Keratinocyte (primary cell): Measurements from ENCODE around the gene CPNE4. TPM values are rescaled to one million over a fixed set of nuclear protein-coding genes. Genes with fewer than 3 reads are reported as not detected.

Experiments
- DNase-seq: peaks from one replicate; pipeline ENCODE4 v3.0.0-alpha.2; 2011; ENCODE audit warnings: low read depth, missing footprints, low spot score
- FAIRE-seq: peaks from 2 replicates; lab custom pipeline; 2011; peaks lifted over from hg19 to GRCh38; lab: Jason Lieb, UNC
- H2AFZ ChIP-seq: 2 replicates; pipeline ENCODE4 v1.6.0; 2012; ENCODE audit warnings: low read length, control low read depth, inconsistent platforms; ENCODE audit not compliant: control insufficient read depth
- H3K27ac ChIP-seq: 2 replicates; pipeline ENCODE4 v1.5.1; 2011; ENCODE audit warnings: low read length; ENCODE audit not compliant: control insufficient read depth, insufficient read depth
- H3K27me3 ChIP-seq: 3 replicates; pipeline ENCODE4 v1.6.0; 2011; ENCODE audit warnings: low read length; ENCODE audit not compliant: control insufficient read depth, insufficient read depth; ENCODE audit errors: extremely low read depth
- H3K36me3 ChIP-seq, 2 experiments: 2 replicates in 1 of 2; 3 replicates in 1 of 2; pipeline ENCODE4 v1.5.1; 2011; ENCODE audit warnings: low read length in 2 of 2, mild to moderate bottlenecking in 1 of 2; ENCODE audit not compliant: control insufficient read depth in 2 of 2, insufficient read depth in 2 of 2; ENCODE audit errors: extremely low read depth in 1 of 2
- H3K4me1 ChIP-seq: 3 replicates; pipeline ENCODE4 v1.5.1; 2011; ENCODE audit warnings: low read length; ENCODE audit not compliant: control insufficient read depth, insufficient read depth; ENCODE audit errors: extremely low read depth
- H3K4me2 ChIP-seq: 3 replicates; pipeline ENCODE4 v1.6.0; 2011; ENCODE audit warnings: low read depth, low read length; ENCODE audit not compliant: control insufficient read depth, insufficient read depth; ENCODE audit errors: extremely low read depth
- H3K4me3 ChIP-seq, 3 experiments: fragments of 200-600 bp in 1 of 3; sonication (generic) in 1 of 3; 2 replicates in 2 of 3; 3 replicates in 1 of 3; pipeline ENCODE4 v1.5.1; 2011 to 2016; ENCODE audit warnings: low read length in 3 of 3, mild to moderate bottlenecking in 3 of 3, control low read depth in 2 of 3, inconsistent platforms in 1 of 3, low read depth in 1 of 3, mixed read lengths in 1 of 3, mixed run types in 1 of 3, moderate library complexity in 1 of 3; ENCODE audit not compliant: control insufficient read depth in 2 of 3, insufficient read depth in 2 of 3; ENCODE audit errors: extremely low read depth in 1 of 3
- H3K79me2 ChIP-seq: 2 replicates; pipeline ENCODE4 v1.6.0; 2012; ENCODE audit warnings: low read length; ENCODE audit not compliant: control insufficient read depth, insufficient read depth
- H3K9ac ChIP-seq: 3 replicates; pipeline ENCODE4 v1.6.0; 2011; ENCODE audit warnings: low read length; ENCODE audit not compliant: control insufficient read depth, insufficient read depth; ENCODE audit errors: extremely low read depth
- H3K9me1 ChIP-seq: 3 replicates; pipeline ENCODE4 v1.6.0; 2011; ENCODE audit warnings: low read length; ENCODE audit not compliant: control insufficient read depth, insufficient read depth; ENCODE audit errors: extremely low read depth
- H3K9me3 ChIP-seq: 2 replicates; pipeline ENCODE4 v1.5.1; 2012; ENCODE audit warnings: low read depth, low read length; ENCODE audit not compliant: control insufficient read depth
- H4K20me1 ChIP-seq: 3 replicates; pipeline ENCODE4 v1.6.0; 2011; ENCODE audit warnings: low read length; ENCODE audit not compliant: control insufficient read depth, insufficient read depth; ENCODE audit errors: extremely low read depth
- EZH2 ChIP-seq: IDR thresholded peaks from one replicate; pipeline ENCODE4 v1.6.1; 2012; ENCODE audit warnings: inconsistent platforms, mild to moderate bottlenecking, low read length, moderate library complexity
- dilution Hi-C: fragments of 300-500 bp; cut with MboI; formaldehyde crosslinking; loops from one replicate; pipeline ENCODE4 v1.7.0; 2020; ENCODE audit warnings: low sequenced_read_pairs; ENCODE audit not compliant: extremely low pct_ligation_motif_present
- polyA plus RNA-seq, 5 experiments: library from polyadenylated mRNA; depleted of rRNA in 3 of 5; stranded (reverse) in 3 of 5; stranded (forward) in 1 of 5; unstranded in 1 of 5; fragments of >200 nt; gene quantifications; 1 replicate in 1 of 5; 2 replicates in 3 of 5; 3 replicates in 1 of 5; pipeline versions ENCODE4 v1.2.1 to v1.2.3, GENCODE V29; 2011 to 2012; ENCODE audit warnings: missing spikeins in 2 of 5, low read depth in 1 of 5, low replicate concordance in 1 of 5
- TF ChIP-seq, protein P1 (sequence below), 3 experiments: IDR thresholded peaks in 1 of 3; conservative IDR thresholded peaks in 1 of 3; optimal IDR thresholded peaks in 1 of 3; 2 replicates in 2 of 3; 3 replicates in 1 of 3; pipeline versions ENCODE3 to v1.5.1; 2011; ENCODE audit warnings: low read length in 3 of 3, mild to moderate bottlenecking in 3 of 3, moderate library complexity in 2 of 3, control low read depth in 1 of 3, inconsistent platforms in 1 of 3; ENCODE audit not compliant: insufficient read depth in 2 of 3; ENCODE audit errors: extremely low read depth in 1 of 3

Gene CPNE4
- polyA plus RNA-seq, 1 donor (not counting 4 experiments of a cell fraction or from before 2014, with no cell fraction given): 0.08 TPM

DNA sequence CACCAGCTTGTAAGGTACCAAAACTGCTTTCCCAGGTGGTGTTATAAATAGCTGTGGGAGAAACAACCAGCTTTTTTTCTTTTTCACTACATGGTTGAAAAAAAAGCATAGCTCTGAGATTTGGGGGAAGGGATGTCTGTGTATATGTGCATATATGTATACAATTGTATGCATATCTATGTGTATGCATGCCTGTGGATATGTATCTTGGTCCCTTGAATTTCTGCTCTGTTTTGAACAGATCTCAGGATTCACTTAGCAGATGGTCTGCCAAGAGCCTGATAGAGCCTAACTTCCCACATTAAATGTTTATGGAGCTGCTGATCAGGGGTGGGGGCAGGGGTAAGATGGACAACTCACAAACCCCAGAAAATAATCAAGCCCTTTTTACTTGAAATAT is 39.0 kb upstream of the CPNE4 start:
- TF ChIP-seq, protein P1, sequence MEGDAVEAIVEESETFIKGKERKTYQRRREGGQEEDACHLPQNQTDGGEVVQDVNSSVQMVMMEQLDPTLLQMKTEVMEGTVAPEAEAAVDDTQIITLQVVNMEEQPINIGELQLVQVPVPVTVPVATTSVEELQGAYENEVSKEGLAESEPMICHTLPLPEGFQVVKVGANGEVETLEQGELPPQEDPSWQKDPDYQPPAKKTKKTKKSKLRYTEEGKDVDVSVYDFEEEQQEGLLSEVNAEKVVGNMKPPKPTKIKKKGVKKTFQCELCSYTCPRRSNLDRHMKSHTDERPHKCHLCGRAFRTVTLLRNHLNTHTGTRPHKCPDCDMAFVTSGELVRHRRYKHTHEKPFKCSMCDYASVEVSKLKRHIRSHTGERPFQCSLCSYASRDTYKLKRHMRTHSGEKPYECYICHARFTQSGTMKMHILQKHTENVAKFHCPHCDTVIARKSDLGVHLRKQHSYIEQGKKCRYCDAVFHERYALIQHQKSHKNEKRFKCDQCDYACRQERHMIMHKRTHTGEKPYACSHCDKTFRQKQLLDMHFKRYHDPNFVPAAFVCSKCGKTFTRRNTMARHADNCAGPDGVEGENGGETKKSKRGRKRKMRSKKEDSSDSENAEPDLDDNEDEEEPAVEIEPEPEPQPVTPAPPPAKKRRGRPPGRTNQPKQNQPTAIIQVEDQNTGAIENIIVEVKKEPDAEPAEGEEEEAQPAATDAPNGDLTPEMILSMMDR (optimal IDR thresholded peaks at IDR 0.05 in 1 of 3, IDR thresholded peaks at IDR 0.05 in 1 of 3, conservative IDR thresholded peaks at IDR 0.05 in 1 of 3; ENCODE audit: extremely low read depth in 1 of 3, insufficient read depth in 2 of 3, low read length in 3 of 3): no peak
- TF ChIP-seq EZH2: no peak
- no peak overlapping the region for H3K27ac ChIP-seq
- FAIRE-seq (no peak), DNase-seq (no peak)
- H3K4me1 ChIP-seq: no peaks in the 10 kb centered on the region
- no peak overlapping the region for H3K4me2 ChIP-seq
- no peak overlapping the region for H3K9ac ChIP-seq
- no peak overlapping the region for H2AFZ ChIP-seq
- peaks cover 3% of the 10 kb centered on the region for H3K27me3 ChIP-seq
- dilution Hi-C loops: no loop called here
- H3K9me3 ChIP-seq: no peaks in the 10 kb centered on the region
- no peaks in the 10 kb centered on the region for H3K79me2 ChIP-seq
- H3K9me1 ChIP-seq: no peaks in the 10 kb centered on the region
- H3K4me3 ChIP-seq: no peak overlapping the region
- H3K36me3 ChIP-seq: no peaks in the 10 kb centered on the region
- H4K20me1 ChIP-seq: no peaks in the 10 kb centered on the region

GRCh38 chr3:132071043-132071442 is 36.2 kb upstream of the CPNE4 start:
- no peak overlapping the region for H3K4me2 ChIP-seq
- H4K20me1 ChIP-seq: no peaks in the 10 kb centered on the region
- dilution Hi-C loops: no loop called here
- no peaks in the 10 kb centered on the region for H3K9me3 ChIP-seq
- TF ChIP-seq, protein P1 (optimal IDR thresholded peaks at IDR 0.05 in 1 of 3, IDR thresholded peaks at IDR 0.05 in 1 of 3, conservative IDR thresholded peaks at IDR 0.05 in 1 of 3; ENCODE audit: extremely low read depth in 1 of 3, insufficient read depth in 2 of 3, low read length in 3 of 3): no peak
- TF ChIP-seq EZH2: no peak
- H3K9ac ChIP-seq: no peak overlapping the region
- no peak for FAIRE-seq
- no peaks in the 10 kb centered on the region for H3K36me3 ChIP-seq
- peaks cover 3% of the 10 kb centered on the region for H3K27me3 ChIP-seq
- no peak overlapping the region for H3K27ac ChIP-seq
- no peak overlapping the region for H2AFZ ChIP-seq
- H3K4me3 ChIP-seq: no peak overlapping the region
- no peaks in the 10 kb centered on the region for H3K79me2 ChIP-seq
- H3K9me1 ChIP-seq: no peaks in the 10 kb centered on the region
- no peak for DNase-seq
- no peaks in the 10 kb centered on the region for H3K4me1 ChIP-seq
